HG02763 (cell line): ENCODE measurements around the gene RABGGTA.

Source experiments
- ATAC-seq: cut with Tn5 transposase; IDR thresholded peaks from one replicate; pipeline ENCODE4 v1.9.1; 2021; ENCODE audit warnings: mild to moderate bottlenecking, moderate library complexity; ENCODE audit not compliant: unreplicated experiment

RABGGTA gene

DNA sequence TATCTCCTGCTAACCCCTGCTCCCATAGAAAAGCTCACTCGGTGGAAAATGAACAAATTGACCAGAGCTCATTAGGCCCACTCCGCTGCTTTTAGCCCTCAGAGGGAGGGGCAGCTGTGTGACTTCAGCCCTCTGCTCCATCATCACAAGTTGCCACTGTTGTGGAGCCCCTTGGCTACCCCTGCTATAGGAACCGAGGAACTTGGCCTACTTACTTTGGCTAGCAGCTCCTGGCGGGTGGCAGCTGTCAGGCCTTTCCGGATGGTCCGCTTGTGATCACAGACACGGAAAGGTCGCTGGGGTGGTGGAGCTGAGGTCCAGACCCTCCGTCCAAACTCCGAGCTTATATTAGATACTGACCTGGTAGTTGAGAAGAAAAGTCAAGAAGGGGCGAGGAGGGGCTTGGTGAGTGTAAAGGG lies 35.8 kb upstream of the RABGGTA start:
- ATAC-seq, result no peak

DNA sequence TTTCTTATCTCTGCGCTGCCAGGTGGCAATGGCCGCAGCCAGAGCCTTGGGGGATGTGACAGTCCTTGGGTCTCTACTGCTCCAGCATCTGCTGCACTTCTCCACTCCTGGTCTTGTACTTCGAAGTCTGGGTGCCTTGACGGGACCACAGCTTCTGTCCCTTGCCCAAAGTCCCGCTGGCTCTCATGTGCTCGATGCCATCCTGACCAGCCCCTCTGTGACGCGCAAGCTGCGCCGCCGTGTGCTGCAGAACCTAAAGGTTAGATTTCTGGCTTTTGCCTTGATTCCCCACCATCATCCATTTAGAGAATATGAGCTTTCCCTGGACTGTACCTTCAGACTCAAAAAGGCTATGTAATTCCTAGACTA lies 32.6 kb upstream of the RABGGTA start:
- no peak for ATAC-seq

DNA sequence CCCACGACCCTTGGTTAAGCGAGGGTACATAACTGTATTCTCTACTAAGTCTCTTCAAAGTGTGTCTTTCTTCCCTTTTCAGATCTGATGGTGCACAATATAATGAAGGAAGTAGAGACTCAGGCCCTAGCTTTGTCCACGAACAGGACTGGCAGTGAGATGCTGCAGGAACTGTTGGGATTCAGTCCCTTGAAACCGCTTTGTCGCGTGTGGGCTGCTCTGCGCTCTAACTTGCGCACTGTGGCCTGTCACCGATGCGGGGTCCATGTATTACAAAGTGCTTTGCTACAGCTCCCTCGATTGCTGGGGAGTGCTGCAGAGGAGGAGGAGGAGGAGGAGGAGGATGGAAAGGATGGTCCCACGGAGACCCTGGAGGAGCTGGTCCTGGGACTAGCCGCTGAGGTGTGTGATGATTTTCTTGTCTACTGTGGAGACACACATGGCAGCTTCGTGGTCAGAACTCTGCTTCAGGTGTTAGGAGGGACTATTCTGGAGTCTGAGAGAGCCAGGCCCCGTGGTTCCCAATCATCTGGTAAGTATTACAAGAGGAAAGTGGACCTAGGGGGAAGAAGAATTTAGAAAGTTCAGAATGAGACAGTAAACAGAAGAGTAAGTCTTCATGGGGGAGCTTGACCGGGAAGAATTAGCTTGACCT lies 29.1 kb upstream of the RABGGTA start:
- no peak for ATAC-seq

DNA sequence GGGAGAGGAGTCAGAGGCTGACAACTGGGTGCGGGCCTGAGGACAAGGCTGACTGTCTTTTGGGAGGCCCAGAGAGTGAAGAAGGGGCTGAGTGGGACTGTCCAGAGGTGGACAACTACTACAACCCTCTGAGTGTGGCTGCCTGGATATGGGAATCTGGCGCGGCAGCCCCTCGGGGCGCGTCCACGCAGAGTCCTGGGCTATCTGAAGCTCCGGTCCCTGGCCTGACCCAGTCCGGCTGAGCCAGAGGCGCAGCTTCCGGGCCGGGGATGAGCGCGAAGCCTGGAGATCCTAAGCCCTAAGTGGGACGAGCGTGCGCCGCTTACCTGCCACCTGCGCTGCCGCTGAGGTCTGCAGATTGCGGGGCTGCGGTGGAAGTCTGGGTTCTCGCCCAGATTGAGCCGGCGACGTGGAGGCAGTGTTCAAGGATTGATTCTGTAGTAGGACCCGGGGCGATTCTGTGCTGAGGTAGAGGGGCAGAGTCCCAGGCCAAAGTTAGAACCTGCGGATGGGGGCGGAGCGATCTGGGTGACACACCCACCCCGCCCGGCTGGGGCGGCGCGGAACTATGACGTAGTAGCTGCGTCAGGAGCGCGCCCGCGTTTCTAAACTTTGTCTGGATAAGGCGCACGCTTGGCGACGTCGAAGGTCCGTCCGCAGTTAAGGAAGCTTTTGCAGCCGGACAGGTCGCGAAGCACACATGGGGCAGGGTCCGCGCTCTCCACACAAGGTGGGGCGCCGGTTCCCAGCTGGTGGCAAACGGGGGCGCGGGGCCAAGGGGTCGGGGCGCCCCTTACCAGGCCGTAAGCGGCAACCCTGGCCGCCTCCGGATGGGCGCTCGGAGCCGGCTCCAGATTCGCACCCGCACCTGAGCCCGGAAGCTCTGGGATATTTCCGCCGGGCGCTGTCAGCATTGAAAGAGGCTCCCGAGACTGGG lies 28.1 kb upstream of the RABGGTA start, which contains the start of the genes DHRS1 and NOP9:
Gene DHRS1 (minus strand): TSS at position 526 of the 937 bp plus-strand sequence. CDS start 674 bp downstream, outside the sequence.
Gene NOP9 (plus strand): TSS at position 596 of the 937 bp plus-strand sequence. CDS start 105 bp downstream, at position 701.
- ATAC-seq, result peak; percentile 68

DNA sequence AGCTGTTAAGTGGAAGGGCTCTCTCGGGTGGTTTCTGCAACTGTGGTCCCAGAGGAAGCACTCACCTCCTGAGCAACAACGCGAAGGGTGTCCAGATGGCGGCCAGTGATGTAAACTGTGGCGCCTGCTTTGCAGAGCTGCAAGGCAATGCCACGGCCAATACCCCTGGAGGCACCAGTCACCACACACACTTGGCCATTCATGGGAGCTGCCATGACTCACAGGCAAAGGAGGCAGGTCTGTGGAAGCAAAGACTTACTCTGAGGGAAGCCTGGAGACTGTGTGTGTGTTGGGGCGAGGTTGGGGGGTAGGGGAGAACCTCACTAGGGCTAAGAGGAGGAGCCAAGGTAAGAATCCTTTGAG lies 27.5 kb upstream of the RABGGTA start:
- no peak for ATAC-seq

DNA sequence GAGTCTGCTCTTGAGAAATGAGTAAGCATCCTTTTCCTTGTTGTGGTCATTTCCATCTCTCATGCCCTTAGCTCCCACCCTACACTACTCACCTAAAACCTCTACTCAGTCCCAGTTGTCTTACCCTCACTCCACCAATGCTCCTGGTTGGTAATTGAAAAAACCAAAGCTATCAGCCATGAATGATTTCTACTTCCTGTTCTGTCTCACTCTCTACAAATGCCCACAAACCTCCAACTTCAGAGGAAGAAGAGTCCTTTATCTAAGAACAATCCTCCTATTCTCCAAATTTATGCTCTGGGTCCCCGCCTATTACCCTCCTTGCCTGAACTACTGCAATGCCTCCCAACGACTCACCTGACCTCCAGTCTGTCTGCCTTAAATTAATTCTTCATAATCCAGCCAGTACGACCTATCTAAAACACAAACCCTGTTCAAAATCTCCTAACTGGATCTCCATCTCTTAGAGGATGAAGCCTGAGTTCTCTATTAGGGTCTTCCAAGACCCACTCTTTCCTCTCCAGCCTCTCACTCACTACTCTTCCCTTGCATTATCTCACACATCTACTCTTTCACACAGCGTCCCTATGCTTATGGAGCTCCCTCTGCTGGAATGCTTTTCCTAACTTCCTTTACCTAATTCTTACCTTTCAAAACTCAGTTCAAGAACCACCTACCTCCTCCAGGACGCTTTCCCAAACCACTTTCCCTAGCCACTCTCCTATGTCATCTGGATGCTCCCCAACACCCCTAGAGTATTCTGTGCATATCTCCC lies 26.0 kb upstream of the RABGGTA start:
- peak; percentile 5 for ATAC-seq

DNA sequence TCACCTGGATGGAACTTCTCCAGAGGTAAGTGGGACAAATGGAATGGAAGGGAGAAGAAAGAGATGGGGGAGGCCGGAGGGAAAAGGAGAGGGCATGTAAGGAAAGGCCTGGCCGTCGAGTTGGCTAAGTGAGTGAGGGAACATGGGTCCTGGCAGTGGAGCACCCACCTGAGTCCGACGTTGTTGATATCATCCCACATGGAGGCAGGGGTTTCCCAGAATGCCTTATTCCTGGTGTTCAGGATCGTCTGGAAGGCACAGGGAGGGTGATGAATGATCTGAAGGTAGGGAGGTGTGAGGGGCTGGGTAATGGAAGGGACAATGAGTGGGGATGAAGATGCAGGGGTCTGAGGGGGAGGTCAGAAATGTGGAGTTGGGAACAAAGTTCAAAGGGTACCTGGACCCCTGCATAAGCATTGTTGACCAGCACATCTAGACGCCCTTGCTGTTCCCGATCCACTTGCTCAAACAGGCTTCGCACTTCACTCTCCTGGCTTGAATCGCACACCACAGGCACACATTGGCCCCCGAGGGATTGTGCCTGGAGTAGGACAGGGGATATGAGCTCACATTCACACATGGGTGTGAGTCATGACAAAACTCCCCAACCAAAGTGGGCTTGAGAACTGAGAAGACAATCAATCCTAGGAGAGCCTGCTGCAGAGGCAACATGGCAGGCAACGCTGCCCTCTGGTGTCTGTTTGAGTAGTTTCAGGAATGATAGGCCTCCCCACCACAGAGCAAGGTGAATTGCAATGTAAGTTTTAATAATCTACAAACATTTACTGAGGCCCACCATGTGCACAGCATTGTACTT lies 25.2 kb upstream of the RABGGTA start:
- ATAC-seq, result peak; percentile 42

DNA sequence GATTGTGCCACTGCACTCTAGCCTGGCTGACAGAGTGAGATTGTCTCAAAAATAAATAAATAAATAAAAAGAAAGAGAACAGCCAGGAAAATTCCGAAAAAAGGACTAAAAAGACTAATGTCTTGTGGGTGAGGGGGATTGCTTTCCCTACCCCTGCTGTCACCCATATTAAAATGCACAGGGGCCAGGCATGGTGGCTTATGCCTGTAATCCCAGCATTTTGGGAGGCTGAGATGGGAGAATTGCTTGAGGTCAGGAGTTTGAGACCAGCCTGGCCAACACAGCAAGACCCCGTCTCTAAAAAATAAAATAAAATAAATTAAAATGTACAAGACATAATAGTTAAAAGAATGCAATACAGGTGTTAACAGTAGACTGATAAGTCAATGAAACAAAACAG lies 22.1 kb upstream of the RABGGTA start:
- ATAC-seq, result no peak

DNA sequence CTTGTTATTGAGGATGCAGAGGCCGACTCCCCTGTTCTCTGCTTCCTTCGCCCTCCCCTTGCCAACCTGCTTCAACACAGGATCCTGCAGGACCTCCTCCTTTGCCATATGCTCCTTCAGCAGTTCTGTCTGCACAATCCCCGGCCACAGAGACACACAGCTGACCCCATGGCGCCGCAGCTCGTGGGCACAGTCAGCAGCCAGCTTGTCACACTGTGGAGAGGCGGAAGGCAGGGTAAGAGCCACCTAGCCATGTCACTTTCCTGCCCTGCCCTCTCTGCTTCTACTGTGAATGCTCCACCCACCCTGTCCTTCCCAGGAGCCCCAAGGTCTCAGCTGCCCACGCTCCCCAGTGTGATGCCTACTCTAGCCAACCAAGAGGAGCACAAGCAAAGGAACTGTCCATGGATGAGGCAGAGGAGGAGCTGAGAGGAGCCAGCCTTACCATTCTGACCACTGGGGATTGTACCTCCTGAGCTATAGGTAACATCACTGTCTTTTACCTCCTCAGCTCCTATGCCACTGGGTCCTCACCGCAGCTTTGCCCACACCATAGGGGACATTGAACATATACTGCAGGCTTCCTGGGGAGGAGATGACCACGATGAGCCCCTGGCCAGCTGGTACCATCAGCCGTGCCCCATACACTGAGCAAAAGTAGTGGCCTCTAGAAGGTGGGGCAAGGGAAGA lies 20.9 kb upstream of the RABGGTA start:
- no peak for ATAC-seq

DNA sequence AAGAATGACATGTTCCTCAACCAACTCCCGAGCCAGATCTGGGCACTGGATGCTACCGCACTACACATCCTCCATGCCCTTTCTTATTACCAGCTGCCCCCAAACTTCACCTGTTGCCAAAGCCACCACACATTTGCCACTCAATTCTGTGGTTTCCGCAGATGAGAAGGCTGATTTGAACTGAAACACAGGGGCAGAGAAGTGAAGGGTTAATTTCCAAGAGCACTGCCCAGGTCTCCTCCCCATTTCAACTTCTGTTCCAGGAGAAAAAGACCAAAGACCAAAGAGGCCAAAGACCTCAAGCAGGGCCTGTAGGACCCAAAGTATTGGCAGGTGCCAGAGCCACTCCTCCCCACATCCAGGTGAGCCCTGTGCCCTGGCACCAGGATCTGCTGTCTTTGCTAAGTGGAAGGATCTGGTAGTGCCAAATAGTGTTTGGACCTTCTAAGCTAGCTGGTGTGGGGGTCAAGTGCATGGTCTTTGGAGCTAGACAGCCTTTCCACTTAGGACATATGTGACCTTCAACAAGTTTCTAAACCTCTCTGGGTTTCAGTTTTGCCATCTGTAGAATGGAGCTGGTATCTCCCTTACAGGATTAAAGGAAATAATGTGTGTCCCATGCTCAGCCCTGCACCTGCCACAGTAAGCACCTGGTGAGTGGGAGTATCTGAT lies 20.2 kb upstream of the RABGGTA start:
- ATAC-seq, result no peak

DNA sequence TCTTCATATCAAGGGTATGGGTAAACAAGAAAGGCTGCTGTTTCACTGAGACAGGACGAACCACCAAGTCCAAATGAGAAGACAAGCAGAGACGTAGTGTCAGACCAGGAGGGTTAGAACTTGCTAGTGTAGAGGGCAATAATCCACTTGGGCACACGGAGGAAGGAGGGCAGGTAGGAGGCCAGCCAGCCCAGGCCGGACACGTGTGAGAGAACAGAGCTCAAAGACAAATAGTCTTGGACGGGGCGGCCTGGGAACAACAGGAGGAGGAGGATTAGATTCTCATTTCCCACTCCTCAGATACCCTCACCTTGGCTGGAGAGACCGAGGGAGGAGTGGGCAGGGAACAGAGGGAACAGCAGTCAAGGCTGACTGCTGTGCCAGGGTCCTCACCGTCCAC lies 19.3 kb upstream of the RABGGTA start:
- no peak for ATAC-seq

DNA sequence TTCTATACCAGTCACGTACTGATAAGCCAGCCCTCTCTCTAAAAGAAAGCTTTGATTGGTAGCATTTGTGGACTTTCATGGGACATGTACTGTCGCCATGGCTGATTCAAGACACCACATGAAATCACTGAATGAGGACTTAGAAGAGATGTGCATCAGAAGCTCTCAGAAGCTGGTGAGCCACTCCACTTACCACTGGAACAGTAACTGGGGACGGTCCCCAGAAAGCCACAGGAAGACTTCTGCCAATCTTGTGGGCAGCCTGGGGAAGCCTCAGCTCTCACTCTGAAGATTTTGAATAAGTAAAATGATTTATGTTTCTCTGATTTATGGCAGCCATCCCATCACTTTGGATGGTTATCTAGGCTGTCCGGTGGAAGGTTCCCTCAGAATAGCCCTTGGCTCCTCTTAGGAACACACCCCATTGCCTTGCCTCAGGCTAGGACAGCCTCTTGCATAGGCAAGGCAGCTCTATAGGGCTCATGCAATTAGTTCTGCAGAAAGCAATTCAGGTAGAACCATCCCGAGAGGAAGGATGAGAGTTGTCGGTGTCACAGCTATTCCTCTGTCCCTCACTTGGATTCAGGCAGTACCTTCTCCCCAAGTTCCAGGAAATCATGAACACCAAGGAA lies 18.4 kb upstream of the RABGGTA start:
- ATAC-seq, result no peak

DNA sequence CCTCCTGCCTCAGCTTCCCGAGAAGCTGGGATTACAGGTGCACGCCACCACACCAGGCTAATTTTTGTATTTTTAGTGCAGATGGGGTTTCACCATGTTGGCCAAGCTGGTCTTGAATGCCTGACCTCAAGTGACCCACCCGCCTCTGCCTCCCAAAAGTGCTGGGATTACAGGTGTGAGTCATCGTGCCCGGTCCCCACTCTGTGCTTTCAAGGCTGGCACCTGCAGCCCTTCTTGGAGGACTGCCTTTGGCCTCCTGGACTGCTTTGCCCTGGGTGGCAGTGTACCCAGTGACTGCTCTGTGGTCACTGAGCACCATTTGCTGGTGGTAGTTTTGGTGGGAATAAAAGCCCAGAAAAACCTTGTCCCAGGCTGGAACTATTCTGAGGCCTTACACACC lies 15.6 kb upstream of the RABGGTA start:
- no peak for ATAC-seq

DNA sequence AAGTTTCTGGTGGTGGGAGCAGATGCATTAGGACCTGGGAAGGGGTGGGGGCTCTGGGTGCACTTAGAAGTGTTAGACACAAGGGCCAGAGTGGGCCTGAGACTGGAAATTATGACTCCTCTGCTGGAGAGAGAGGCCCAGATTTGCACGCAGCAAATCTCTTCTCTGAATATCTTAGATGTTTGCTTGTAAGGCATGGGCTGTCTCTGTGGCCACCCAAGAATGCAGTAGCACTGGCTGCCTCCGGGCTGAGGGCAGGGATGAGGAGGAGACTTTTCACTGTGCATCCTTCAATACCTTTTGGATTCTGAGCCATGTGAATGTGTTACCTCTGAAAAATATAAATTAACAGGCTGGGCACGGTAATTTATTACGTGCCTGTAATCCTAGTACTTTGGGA lies 14.0 kb upstream of the RABGGTA start:
- ATAC-seq, result no peak

DNA sequence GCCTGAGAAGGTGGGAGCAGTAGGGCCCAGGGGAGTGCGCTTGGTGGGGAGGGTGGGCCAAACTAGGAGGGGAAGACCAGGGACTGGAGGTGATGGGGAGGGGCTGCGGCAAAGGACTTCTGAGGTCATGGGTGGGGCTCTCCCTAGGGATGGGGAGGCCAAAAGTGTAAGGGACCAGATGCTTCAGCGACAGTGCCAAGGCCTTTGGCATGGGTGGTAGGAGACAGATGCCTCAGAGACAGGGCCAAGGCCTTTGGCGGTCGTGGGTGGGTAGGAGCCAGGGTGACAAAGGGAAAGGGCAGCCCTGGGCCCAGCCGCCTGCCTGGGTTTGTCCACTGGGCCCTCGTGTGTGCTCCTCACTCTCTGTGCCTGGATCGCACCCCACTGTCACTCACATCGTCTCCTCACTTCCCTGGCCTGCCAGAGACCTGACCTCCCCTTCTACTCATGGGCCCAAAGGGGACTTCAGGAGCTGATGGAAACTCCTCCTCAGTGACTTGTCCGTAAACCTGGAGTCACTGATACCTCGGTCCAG lies 13.2 kb upstream of the RABGGTA start:
- no peak for ATAC-seq

DNA sequence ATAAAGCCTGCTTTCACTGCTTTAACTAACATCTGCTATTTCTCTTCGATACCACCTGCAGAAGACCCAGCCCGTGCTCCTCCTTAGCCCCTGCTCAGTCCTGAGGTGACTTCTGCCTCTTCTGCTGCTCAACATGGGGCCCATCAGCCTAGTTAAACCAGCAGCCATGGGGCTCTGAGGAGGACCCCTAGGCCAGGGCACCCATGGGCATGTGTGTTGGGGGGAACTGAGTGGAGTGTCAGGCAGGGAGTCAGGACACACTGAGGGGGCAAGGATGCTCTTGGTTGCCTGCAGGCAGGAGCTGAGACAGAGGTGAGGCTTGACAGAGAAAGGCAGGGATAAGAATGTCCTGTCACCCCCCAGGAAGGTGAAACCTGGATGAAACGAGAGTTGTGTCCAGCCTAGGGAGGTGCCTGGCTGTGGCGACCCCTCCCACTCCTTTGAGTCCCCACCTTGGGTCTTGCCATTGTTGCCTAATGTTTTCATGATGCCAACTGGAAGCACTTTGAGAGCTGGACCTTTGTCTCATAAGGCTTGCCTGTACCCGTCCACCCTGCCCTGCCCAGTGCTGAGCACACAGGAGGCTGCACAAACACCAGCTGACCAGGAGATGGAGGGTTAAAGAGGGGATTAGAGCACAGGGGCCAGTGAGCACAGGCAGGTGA lies 12.5 kb upstream of the RABGGTA start:
- ATAC-seq, result no peak

DNA sequence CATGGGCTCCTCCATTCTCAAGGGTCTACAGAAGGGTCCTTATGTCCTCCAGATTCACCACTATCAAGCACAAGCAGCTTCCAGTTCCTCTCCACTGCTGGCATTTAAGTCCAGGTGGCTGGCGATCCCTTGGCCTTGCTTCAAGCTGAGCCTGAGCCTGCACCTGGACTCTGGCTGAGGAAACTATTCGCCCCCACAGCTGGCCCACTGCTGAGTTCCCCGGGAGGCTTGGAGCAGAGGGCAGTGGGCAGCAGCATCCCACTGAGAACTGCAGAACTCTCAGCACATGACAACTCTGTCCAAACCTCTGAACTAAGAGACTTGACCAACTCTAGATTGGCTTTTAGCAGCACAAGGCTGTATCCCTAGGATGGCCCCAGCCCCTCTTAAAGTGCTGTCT lies 11.3 kb upstream of the RABGGTA start:
- ATAC-seq, result no peak

DNA sequence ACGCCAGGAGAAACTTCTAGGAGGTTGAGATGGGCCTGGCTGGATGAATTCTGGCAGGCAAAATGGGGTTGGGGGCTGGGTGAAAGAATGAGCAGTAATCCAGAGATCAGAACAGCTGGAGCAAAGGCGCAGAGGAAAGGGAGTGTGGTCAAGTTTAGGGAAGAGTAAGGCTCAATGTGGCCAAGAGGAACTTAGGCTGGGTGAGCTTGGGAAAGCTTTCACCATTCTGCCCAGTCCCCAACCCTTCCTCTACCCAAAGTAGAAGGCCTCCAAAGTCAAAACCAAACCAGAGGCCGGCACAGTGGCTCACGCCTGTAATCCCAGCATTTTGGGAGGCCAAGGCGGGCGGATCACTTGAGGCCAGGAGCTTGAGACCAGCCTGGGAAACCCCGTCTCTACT lies 10.2 kb upstream of the RABGGTA start:
- no peak for ATAC-seq
